GM23248 (cell line): ENCODE data around the gene DCDC1.

Experiments used
- EZH2 ChIP-seq: fragments of 200-600 bp; sonication (generic); IDR thresholded peaks from 2 replicates; pipeline ENCODE4 v1.6.1; 2018; ENCODE audit warnings: antibody characterized with exemption, mild to moderate bottlenecking; ENCODE audit not compliant: insufficient read depth, poor library complexity, severe bottlenecking
- EZH2phosphoT487 ChIP-seq: fragments of 200-600 bp; sonication (generic); IDR thresholded peaks from 2 replicates; pipeline ENCODE4 v1.6.1; 2018; ENCODE audit warnings: antibody characterized with exemption, moderate library complexity, mild to moderate bottlenecking, low read depth; ENCODE audit not compliant: insufficient read depth

DNA sequence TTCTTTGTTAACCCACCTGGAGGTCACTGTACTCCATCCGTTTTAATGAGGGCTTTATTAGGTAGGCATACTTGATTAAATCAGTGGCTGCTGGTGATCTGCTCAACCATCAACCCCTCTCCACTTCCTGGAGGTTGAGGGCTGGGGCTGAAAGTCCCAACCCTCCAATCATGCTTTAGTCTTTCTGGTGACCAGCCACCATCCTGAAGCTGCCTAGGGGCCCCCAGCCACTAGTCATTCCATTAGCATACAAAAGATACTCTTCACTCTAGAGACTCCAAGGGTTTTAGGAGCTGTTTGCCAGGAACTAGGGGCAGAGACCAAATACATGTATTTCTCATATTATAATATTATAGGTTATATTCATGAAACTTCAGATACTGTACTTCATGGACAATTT is 13.6 kb upstream of the DCDC1 start:
- no peak for TF ChIP-seq EZH2phosphoT487
- TF ChIP-seq EZH2 = no peak
